GM23248 (cell line): ENCODE results near the gene BRINP1. TPM values are rescaled to one million over a fixed set of nuclear protein-coding genes. Genes with fewer than 3 reads are reported as not detected.

ENCODE experiments used
- DNase-seq: peaks from one replicate; pipeline ENCODE4 v3.0.0-alpha.2; 2015
- H2AFZ ChIP-seq: fragments of 200-600 bp; sonication (generic); 2 replicates; pipeline ENCODE4 v1.6.1; 2016; ENCODE audit warnings: antibody characterized with exemption
- H3F3A ChIP-seq: fragments of 200-600 bp; sonication (generic); 2 replicates; pipeline ENCODE4 v1.6.1; 2016; ENCODE audit warnings: mild to moderate bottlenecking, antibody characterized with exemption, mixed run types; ENCODE audit not compliant: insufficient read depth
- H3K27ac ChIP-seq: fragments of 200-600 bp; sonication (generic); 2 replicates; pipeline ENCODE4 v1.5.1; 2016; ENCODE audit warnings: mild to moderate bottlenecking
- H3K27me3 ChIP-seq: fragments of 200-600 bp; sonication (generic); replicated peaks from 2 replicates; pipeline ENCODE4 v1.6.1; 2016; ENCODE audit warnings: mild to moderate bottlenecking; ENCODE audit not compliant: insufficient read depth
- H3K36me3 ChIP-seq: fragments of 200-600 bp; sonication (generic); 2 replicates; pipeline ENCODE4 v1.6.1; 2016; ENCODE audit warnings: low read depth, mild to moderate bottlenecking
- H3K4me1 ChIP-seq: fragments of 200-600 bp; sonication (generic); 2 replicates; pipeline ENCODE4 v1.6.1; 2016; ENCODE audit warnings: mild to moderate bottlenecking; ENCODE audit not compliant: insufficient read depth
- H3K4me2 ChIP-seq: fragments of 200-600 bp; sonication (generic); one replicate; pipeline ENCODE4 v1.6.1; 2016; ENCODE audit warnings: mild to moderate bottlenecking; ENCODE audit not compliant: unreplicated experiment
- H3K4me3 ChIP-seq: fragments of 200-600 bp; sonication (generic); 2 replicates; pipeline ENCODE4 v1.5.1; 2016; ENCODE audit warnings: mild to moderate bottlenecking
- H3K79me2 ChIP-seq: fragments of 200-600 bp; sonication (generic); 2 replicates; pipeline ENCODE4 v1.6.1; 2016; ENCODE audit warnings: mild to moderate bottlenecking; ENCODE audit not compliant: insufficient read depth
- H3K9ac ChIP-seq: fragments of 200-600 bp; sonication (generic); 2 replicates; pipeline ENCODE4 v1.6.1; 2016; ENCODE audit warnings: mild to moderate bottlenecking
- H3K9me2 ChIP-seq: fragments of 200-600 bp; sonication (generic); 2 replicates; pipeline ENCODE4 v1.6.1; 2016; ENCODE audit warnings: mixed run types, mild to moderate bottlenecking, moderate library complexity; ENCODE audit not compliant: insufficient read depth
- H3K9me3 ChIP-seq: fragments of 200-600 bp; sonication (generic); one replicate; pipeline ENCODE4 v1.6.1; 2017; ENCODE audit warnings: low read depth
- H4K20me1 ChIP-seq: fragments of 200-600 bp; sonication (generic); 2 replicates; pipeline ENCODE4 v1.6.0; 2016; ENCODE audit not compliant: insufficient read depth
- EZH2 ChIP-seq: fragments of 200-600 bp; sonication (generic); IDR thresholded peaks from 2 replicates; pipeline ENCODE4 v1.6.1; 2018; ENCODE audit warnings: antibody characterized with exemption, mild to moderate bottlenecking; ENCODE audit not compliant: insufficient read depth, poor library complexity, severe bottlenecking
- EZH2phosphoT487 ChIP-seq: fragments of 200-600 bp; sonication (generic); IDR thresholded peaks from 2 replicates; pipeline ENCODE4 v1.6.1; 2018; ENCODE audit warnings: antibody characterized with exemption, moderate library complexity, mild to moderate bottlenecking, low read depth; ENCODE audit not compliant: insufficient read depth
- WGBS, 2 experiments: methylation state at CpG; one replicate each; pipeline ENCODE4 v1.1.6; 2015 to 2017; ENCODE audit warnings: low lambda C conversion rate in 2 of 2, low coverage in 1 of 2; ENCODE audit errors: missing lambda C conversion rate in 2 of 2; 5-methylcytosine and 5-hydroxymethylcytosine counted together
- in situ Hi-C: fragments of 300-500 bp; cut with MboI; formaldehyde crosslinking; loops from 2 replicates; pipeline ENCODE4 v1.15.0; 2020
- polyA plus RNA-seq: library from polyadenylated mRNA; unstranded; fragments of >200 nt; fragmentation: Nextera tagmentation; extraction: Ambion mirVana; gene quantifications from 2 replicates; pipeline ENCODE4 v1.2.1, GENCODE V29; 2016
- total RNA-seq: library from RNA; depleted of rRNA; stranded (reverse); fragments of >200 nt; shearing (Covaris generic); gene quantifications from 2 replicates; pipeline ENCODE4 v1.2.3, GENCODE V29; 2014

Gene BRINP1
- total and polyA plus RNA-seq, 2 experiments from 2014 or later = 6.0 to 9.0 TPM

DNA sequence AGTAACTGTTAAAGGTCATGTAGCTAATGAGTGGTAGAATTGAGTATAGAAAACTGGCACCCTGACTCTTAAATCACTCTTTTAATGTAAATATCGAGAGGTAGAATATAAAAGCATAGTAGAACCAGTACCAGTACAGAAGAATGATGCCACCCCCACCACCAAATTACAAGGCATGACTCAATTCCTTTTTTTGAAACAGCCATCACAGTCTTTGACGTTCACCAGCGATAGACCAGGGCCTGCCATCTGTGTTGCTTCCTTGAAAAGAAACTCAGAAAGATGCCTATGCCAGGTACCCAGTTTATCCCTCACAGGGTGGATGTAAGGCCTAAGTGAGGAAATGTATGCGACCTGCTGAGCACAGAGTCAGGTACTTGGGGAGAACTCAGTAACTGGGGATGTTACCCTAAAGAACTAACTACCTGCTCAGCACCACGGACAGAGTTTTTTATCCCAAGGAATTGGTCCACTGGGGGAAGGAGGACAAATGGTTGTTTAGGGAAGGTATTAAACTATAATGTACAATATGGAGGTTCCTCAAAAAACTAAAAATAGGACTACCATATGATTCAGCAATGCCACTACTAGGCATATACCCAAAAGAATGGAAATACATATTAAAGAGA is 116.5 kb downstream of the BRINP1 start:
- Histone ChIP-seq H3K4me2 (no peak overlapping the region), H3K9me3 (no peaks in the 10 kb centered on the region), H3K79me2 (no peaks in the 10 kb centered on the region), H3K4me1 (no peaks in the 10 kb centered on the region), H3F3A (no peaks in the 10 kb centered on the region), H3K9ac (no peak overlapping the region), H4K20me1 (no peaks in the 10 kb centered on the region), H3K9me2 (no peaks in the 10 kb centered on the region), H3K36me3 (no peaks in the 10 kb centered on the region), H3K27ac (no peak overlapping the region), H3K27me3 (no peaks in the 10 kb centered on the region), H3K4me3 (no peak overlapping the region), H2AFZ (no peak overlapping the region)
- in situ Hi-C loops = no loop called here
- TF ChIP-seq EZH2phosphoT487 = no peak
- no peak for TF ChIP-seq EZH2
- no peak for DNase-seq
- 44 to 46% methylated on average over 5 of the region's 5 CpGs for WGBS, 2 experiments

DNA sequence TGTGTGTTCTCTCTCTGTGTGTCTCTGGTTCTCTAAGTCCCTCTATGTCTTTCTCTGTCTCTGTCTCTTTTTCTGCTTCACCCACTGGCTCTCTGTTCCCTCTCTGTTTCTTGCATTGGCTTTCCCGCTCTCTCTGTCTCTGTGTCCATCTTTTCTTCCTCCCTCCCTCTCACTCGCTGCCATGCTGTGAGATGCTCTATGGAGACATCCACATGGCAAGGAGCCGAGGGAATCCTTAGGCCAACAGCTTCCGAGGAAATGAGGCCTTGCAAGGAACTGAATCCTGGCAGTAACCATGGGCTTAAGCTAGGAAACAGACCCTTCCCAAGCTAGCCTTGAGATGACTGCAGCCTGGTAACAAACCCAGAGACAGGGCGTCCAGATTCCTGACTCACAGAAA is 117.3 kb downstream of the BRINP1 start:
- Histone ChIP-seq H3K36me3 (no peaks in the 10 kb centered on the region), H3K79me2 (no peaks in the 10 kb centered on the region), H3K4me3 (no peak overlapping the region), H3F3A (no peaks in the 10 kb centered on the region), H3K27ac (no peak overlapping the region), H3K9me3 (no peaks in the 10 kb centered on the region), H4K20me1 (no peaks in the 10 kb centered on the region), H2AFZ (no peak overlapping the region), H3K4me2 (no peak overlapping the region), H3K4me1 (no peaks in the 10 kb centered on the region), H3K9ac (no peak overlapping the region), H3K9me2 (no peaks in the 10 kb centered on the region), H3K27me3 (no peaks in the 10 kb centered on the region)
- WGBS, 2 experiments = 43 to 48% methylated on average over 5 of the region's 5 CpGs
- in situ Hi-C loops = no loop called here
- DNase-seq = no peak
- TF ChIP-seq EZH2phosphoT487 (no peak), EZH2 (no peak)

DNA sequence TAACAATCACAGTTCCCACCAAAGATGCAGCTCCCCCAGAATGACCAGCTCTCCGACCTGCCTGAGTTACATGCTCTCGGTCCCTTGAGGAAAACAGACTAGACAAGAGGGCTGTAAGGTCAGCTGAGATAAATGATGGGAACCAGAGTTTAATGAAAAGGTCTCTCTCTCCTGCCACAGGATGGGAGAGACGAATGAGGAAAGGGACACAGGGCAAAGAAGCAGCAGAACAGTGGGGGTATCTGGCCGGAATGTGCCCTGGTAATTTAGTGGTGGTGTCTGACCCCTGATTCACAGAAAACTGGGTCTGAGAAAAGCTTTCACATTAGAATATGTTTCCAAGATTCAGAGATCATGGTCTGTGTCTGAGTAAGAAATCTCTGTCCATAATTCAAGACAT is 118.5 kb downstream of the BRINP1 start:
- TF ChIP-seq EZH2 (no peak), EZH2phosphoT487 (no peak)
- Histone ChIP-seq H3K4me3 (no peak overlapping the region), H3K27me3 (no peaks in the 10 kb centered on the region), H3K4me1 (no peaks in the 10 kb centered on the region), H2AFZ (no peak overlapping the region), H3K9me3 (no peaks in the 10 kb centered on the region), H3K9me2 (no peaks in the 10 kb centered on the region), H3K4me2 (no peak overlapping the region), H3K36me3 (no peaks in the 10 kb centered on the region), H4K20me1 (no peaks in the 10 kb centered on the region), H3K27ac (no peak overlapping the region), H3K79me2 (no peaks in the 10 kb centered on the region), H3F3A (no peaks in the 10 kb centered on the region), H3K9ac (no peak overlapping the region)
- in situ Hi-C loops = no loop called here
- DNase-seq = no peak
- 7 to 15% methylated on average over 4 of the region's 4 CpGs for WGBS, 2 experiments

DNA sequence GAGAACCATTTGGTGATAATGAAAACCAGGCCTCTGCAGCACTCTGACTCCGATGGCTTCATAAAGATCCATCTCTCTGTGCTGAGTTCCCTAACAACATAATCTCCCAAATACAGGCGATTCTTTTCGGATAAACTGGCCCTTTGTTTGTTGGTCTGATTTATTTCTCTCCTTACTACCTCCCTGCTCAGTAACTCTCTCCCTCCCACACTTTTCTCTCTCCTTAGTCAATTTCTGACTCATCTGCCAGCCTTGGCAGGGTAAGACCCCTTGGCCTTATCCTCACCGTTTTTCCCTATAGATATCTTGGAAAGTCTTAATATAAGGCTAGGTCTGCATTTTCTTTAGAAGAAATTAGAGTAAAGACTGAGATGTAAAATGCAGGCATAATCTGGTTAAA is 128.7 kb downstream of the BRINP1 start:
- H3K4me3 ChIP-seq = no peak overlapping the region
- H3K27me3 ChIP-seq = no peaks in the 10 kb centered on the region
- H3K27ac ChIP-seq = no peak overlapping the region
- in situ Hi-C loops = no loop called here
- H3K36me3 ChIP-seq = no peaks in the 10 kb centered on the region
- DNase-seq = peak; percentile 52
- no peak overlapping the region for H3K9ac ChIP-seq
- H3K4me2 ChIP-seq = no peak overlapping the region
- H2AFZ ChIP-seq = peak overlapping the region; percentile 34; the same call in 1 of the 2 replicates
- TF ChIP-seq EZH2phosphoT487 (no peak), EZH2 (no peak)
- H3F3A ChIP-seq = no peaks in the 10 kb centered on the region
- no peaks in the 10 kb centered on the region for H3K9me3 ChIP-seq
- no peaks in the 10 kb centered on the region for H3K9me2 ChIP-seq
- H3K4me1 ChIP-seq = 0 out of 2 replicates have a peak, but pooled peaks cover 7% of the 10 kb centered on the region
- 6 to 9% methylated on average over 4 of the region's 4 CpGs for WGBS, 2 experiments
- no peaks in the 10 kb centered on the region for H3K79me2 ChIP-seq
- no peaks in the 10 kb centered on the region for H4K20me1 ChIP-seq
